NCI-H510A treated with DMSO at 0.1 percent for 48 hours (cell line): ENCODE measurements around the gene PRPSAP2.
A peak's percentile ranks its signal among the peaks of the same experiment; 100 is the strongest.
"Not testable (repeated sequence)": the region's sequence is repeated elsewhere in the genome, so short reads cannot be mapped to it uniquely, and the experiment has no call there.

Source experiments
- DNase-seq: peaks from one replicate; lab custom pipeline; 2025; lab: John Stamatoyannopoulos, UW

PRPSAP2 gene, protein sequence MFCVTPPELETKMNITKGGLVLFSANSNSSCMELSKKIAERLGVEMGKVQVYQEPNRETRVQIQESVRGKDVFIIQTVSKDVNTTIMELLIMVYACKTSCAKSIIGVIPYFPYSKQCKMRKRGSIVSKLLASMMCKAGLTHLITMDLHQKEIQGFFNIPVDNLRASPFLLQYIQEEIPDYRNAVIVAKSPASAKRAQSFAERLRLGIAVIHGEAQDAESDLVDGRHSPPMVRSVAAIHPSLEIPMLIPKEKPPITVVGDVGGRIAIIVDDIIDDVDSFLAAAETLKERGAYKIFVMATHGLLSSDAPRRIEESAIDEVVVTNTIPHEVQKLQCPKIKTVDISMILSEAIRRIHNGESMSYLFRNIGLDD

DNA sequence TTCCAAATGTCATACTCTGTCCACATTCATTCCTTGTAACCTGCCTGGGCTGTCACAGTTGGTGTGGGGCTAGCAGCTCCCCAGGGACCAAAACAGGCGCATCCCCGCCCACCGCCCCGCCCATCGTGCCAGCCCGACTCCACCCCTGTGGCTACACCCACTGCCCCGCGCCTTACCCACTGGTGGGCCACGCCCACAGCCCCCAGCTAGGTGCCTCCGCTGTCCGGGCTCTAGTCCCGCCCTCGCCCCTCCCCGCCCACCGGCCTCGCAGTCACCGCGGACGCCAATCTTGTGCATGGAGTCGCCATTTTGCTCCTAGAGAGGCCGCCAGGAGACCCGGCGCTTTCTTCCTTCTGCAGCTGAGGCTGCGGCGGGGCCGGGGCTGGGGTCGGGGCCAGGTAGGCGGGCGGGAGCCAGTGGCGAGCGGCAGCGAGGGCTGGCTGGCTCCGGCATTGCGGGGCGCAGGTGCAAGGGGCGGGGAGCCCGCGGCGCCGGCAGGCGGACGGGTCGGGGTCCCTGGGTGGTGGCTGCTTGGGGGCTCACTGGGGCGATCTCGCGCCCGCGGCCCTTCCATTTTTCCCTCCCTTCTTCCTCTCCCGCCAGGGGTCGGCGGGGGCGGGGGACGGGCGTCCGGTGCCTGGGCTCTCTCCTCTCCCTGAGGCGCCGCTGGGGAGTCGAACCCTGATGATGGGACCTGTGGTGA lies at the start of gene PRPSAP2:
Gene PRPSAP2, plus strand, starts transcription at position 268 of the 703 bp plus-strand sequence. CDS start 7,703 bp downstream, outside the sequence.
- DNase-seq: peak; percentile 94

DNA sequence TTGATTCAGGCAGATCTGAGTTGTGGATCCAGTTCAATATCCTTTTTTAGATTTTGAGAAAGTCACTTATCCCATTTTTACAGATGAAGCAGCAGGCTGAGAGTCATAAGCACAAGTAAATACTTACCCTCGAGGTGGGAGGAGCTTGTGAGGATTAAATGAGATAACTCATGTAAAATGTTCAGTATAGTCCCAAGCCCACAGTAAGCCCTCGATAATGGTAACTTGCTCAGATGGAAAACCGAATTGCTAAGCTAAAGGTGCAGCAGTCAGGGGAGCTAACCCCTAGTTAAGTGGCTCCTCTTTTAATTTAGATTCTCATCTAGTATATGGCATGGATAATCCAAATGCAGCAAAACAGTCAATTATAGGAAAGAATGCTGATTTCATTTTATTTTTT lies 42.0 kb upstream of the PRPSAP2 start:
- DNase-seq: not testable (repeated sequence)

DNA sequence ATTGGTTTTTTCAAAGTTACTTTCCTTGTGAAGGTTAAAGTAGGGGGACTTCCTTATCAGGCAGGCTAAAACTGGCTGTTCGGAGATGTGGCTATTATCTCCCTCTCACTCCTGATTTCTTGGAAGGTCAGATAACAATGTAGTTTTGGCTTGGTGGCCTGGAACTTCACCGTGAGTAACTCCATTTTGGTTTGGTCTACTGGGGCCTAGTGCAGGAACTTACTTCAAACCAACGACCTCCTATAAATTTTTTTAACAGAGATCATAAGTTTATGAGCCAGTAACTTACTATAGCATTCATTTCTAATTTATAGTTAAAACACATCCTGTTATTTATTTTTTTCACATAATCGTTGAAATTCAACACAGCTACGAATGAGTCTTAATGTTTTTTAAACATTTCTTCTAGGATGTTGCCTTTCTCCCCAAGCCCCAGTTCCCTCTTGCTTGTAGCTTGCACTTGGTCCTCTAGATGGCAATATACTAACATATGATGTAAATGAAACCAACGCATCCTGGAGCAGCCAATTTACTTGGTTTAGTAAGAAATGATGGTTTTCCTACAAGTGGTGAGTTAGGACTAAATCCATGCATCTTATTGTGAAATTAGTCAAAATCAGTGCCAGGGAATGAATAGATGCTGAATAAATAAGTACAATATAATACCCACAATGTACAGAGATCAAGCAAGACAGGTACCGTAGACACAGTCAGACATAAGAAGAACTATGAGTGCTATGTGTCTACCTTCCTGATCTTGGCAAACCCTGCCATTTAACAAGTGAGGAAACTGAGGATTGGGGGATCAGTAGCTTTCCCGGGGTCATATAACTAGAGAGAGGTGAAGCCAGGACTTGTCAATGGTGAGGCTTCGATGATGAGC lies 41.2 kb upstream of the PRPSAP2 start:
- peak; percentile 67 for DNase-seq

DNA sequence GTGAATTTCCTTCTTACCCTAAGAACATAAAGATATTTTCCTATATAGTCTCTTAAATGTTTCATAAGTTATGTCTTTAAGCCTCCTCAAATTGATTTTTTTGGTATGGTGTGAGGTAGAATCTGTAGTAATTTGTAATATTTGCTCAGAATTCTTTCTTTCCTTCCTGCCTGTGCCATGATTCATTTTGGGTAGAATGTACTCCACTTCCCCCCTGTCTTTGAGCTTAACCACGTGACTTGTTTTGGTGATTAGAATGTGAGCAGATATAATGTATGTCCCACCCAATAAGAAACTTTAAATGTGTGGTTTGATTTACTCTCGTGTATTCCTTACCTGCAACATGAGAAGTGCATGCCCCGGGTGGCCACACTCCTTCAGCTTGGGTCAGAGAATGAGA lies 36.5 kb upstream of the PRPSAP2 start:
- not testable (repeated sequence) for DNase-seq

DNA sequence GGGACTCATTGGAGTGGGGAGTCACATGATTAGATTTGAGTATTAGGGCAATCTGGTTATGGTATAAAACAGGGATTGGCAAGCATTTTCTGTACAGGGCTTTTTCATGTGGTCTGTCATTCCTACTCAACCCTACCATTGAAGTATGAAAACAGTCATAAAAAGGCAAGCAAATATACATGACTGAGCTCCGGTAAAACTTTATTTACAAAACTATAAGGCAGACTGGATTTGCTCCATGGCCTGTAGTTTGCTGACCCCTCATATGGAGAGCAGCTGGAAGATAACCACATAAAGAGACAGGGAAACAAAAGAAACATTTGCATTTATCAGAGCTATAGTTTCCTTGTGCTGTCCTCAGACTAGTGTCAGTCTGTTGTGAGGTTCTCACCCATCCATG lies 30.3 kb upstream of the PRPSAP2 start:
- not testable (repeated sequence) for DNase-seq

DNA sequence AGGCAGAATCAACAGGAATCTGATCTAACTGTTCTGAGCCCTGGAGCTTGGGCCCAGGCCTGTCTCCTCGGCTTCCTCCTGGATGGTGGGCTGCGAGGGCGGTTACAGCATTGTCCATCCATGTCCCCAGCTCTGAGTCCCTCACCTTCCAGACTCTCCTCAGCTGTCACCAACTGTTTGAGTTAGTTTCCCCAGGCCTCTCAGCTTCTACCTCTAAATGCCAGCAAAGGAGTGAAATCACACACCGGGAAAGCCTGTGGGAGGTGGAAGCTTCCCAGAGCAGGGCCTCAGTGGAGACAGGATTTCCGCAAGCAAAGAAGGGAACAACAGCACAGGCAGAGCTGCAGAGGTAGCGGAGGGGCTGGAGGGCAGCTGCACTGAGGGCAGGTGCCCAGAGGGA lies 9.4 kb upstream of the PRPSAP2 start:
- no peak for DNase-seq

DNA sequence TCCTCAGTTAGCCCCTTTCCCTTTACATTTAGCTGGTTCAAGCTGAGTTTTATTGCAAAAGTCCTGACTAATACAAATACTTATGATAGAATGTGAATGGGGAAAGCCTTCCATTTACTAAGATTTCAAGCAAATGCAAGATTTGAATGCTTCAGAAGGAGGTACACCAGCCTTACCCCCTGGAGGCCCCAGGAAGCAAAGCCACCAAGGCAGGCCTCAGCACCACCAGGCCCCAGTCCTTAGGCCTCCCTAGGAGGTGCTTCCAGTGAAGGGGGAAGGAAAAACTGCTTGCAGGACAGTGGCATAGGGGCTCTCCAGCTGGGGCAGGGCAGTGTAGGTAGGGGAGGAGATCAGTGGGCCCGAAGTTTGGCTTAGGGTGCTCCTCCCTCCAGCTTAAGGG lies 7.3 kb upstream of the PRPSAP2 start:
- no peak for DNase-seq

DNA sequence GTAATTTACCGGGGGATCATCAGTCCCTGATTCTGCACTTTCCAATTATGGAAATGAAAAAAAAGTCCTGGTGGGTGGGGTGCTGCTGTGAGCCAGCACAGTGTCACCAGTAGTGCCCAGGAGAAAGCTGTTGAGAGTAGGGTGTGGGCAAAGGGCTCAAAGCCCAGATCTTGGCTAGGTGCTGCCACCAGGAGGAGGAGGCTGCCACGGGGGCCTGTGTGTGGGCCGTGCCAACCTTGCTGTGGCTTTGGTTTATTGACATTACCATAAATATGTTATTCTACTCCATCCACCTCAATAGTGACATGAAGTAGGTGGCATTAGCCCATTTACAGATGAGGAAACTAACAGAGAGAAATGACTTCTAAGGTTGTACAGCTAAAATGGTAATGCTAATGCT lies 6.7 kb upstream of the PRPSAP2 start:
- no peak for DNase-seq

DNA sequence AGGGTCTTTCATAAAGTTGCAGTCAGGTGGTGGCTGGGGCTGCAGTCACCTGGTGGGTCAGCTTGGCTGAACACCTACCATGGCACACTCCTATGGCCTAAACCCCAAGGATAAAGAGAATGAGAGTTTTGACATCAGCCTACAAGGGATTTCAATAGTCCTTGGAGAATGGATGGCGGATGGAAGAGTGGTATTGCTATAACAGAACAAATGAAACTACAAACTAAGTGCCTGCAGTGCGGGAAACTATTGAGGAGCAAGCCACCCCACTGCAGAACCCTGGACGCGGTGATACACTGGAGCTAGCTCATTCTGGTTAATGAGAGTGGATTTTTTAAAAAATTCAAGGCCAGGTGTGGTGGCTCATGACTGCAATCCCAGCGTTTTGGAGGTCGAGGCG lies 3.0 kb upstream of the PRPSAP2 start:
- no peak for DNase-seq

DNA sequence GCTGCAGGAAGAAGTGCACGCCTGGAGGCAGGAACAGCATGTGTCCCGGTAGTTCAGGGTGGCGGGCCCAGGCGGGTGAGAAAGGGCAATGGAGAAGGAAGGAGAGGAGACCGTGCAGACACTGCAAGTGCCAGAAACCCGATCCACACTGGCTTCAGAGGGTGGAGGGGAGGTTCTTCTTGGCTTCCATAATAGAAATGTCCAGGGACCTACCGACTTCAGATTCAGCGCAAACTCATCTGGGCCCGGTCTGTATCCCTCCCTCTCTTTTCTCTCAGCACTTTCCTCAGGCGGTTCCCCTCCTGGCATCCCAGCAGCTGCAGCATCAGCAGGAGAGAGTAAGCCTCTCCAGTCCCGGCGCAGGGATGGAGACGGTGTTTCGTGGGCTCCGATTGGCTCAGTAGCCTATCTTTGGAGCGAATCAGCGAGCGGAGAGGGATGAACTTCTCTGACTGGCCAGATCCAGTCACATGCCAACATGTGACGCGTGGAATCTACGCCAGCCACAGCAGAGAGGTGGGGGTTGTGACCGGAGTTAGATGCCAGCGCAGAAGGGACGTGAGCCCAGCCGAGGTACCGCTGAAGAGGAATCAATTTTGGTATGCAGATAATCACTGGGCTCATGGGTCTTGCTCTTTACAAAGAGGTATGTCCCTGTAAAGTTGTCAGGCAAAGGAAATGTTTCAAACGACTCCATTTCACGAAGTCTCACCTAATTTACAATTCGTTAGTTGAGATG lies 1.9 kb upstream of the PRPSAP2 start:
- DNase-seq: peak; percentile 98

DNA sequence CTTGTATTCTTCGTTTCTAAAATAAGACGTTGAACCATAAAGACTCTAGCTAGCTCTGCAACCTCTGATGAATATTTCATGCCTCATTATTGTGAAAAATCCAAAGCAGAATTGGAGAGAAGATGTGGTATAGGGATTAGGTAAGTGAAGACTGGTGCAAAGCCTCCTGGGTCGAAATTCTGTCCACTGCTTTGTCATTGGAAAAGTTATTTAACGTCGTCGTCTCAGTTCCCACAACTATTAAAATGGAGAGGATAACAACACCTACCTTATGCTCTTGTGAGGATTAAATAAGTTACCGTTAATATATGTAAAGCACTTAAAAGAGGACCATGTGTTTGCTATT lies 1.4 kb upstream of the PRPSAP2 start:
- no peak for DNase-seq

DNA sequence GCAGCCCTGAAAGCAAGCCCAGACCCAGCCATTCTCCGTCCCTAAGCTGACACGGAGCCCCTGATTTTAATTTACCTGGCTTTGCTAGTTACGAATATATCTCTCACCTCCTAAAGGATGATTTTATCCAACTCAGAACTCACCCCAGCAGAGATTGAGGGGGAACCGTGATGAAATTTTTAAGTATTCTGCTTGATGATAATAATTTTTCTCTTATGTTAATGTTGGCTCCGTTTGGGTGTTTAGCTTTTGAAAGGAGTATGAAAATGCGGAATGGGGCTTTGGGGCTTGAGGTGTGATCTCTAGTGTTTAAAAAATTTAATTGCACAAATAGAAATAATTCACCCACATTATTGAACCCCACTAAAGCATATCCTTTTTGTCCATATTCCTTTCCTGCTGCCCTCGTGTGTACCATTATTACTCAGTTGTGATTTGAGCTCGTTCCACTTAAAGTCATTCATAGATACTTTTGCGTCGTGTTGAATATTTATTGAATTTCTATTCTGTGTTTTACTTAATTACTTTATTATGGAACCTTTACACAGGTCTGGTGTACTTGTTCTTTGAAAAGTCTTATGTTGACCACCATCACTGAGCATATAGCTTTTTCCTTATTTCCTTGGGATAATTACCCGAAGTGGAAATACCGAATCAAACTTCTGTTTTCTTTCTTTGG lies 775 bp downstream of the PRPSAP2 start:
- DNase-seq: no peak

DNA sequence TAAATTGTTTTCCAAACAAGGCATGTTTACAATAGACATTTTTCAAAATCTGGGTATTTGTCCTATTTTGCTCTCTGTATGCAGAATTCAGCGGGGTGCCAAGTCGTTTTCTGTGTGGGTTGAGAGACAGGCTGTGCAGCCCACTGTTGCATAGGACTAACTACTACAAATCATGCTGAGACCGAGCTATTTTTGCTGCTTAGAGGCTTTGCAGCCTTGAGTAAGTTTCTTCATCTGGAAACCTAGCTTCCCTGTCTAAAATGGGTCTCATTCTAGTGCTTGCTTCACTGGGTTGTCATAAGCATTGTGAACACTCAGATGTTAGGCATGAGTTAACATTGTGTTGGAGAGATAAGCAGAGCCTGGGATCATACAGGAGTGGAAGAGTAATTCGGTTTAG lies 1.3 kb downstream of the PRPSAP2 start:
- DNase-seq: no peak

DNA sequence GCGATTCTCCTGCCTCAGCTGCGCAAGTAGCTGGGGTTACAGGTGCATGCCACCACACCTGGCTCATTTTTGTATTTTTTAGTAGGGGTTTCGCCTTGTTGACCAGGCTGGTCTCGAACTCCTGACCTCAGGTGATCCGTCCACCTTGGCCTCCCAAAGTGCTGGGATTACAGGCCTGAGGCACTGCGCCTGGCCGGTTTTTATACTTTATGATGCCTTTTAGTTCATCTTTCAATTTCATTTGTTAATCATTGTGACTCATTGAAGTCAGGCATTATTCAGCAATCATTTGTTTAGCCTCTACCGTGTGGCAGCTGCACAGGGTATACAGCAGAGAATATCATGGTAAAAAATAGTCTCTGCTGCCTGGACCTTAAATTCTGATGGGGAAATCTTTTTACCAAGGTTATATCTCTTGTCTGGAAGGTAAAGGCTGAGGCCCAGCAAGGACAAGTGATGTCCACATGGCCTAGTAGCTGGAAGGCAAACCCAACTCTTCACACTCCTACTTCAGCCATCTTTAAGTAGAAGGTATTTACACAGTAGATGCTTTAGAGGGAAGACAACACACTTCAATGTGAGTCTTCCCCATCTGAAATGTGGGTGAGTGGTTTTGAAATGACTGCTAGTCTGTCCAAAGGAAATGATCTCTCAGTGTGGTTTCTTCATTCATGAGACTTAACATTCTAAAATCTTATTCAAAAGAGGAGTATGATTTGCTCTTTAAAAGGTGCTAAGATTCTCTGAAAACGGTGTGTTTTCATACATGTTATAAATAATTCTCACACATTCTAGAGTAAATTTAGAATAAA lies 2.4 kb downstream of the PRPSAP2 start:
- no peak for DNase-seq

DNA sequence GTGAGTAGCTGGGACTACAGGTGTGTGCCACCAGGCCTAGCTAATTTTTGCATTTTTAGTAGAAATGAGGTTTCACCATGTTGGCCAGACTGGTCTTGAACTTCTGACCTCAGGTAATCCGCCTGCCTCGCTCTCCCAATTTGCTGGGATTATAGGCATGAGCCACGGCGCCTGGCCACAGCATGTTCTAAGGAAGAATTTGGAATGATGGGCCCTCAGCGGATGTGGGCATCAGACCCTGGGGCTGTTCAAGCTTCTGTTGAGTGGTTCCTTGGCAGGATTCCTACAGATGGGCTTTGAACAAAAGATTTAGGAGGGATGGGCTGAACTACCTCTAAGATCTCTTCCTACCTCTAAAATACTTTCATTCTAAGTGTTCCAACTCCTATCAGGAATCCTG lies 4.1 kb downstream of the PRPSAP2 start:
- DNase-seq: no peak

DNA sequence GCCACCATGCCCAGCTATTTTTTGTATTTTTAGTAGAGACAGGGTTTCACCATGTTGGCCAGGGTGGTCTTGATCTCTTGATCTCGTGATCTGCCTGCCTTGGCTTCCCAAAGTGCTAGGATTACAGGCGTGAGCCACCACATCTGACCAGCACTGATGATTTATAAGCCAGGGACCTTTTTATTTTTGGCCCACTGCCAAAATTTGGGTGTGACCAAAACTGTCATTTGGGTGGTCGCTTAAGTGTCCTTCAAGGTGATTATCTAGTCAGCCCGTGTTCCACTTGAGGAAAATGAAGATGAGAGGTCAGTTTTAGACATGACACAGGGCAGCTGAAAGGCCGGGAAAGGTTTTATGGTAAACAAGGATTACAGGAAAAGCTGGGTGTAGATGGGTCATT lies 7.1 kb downstream of the PRPSAP2 start:
- DNase-seq: not testable (repeated sequence)

DNA sequence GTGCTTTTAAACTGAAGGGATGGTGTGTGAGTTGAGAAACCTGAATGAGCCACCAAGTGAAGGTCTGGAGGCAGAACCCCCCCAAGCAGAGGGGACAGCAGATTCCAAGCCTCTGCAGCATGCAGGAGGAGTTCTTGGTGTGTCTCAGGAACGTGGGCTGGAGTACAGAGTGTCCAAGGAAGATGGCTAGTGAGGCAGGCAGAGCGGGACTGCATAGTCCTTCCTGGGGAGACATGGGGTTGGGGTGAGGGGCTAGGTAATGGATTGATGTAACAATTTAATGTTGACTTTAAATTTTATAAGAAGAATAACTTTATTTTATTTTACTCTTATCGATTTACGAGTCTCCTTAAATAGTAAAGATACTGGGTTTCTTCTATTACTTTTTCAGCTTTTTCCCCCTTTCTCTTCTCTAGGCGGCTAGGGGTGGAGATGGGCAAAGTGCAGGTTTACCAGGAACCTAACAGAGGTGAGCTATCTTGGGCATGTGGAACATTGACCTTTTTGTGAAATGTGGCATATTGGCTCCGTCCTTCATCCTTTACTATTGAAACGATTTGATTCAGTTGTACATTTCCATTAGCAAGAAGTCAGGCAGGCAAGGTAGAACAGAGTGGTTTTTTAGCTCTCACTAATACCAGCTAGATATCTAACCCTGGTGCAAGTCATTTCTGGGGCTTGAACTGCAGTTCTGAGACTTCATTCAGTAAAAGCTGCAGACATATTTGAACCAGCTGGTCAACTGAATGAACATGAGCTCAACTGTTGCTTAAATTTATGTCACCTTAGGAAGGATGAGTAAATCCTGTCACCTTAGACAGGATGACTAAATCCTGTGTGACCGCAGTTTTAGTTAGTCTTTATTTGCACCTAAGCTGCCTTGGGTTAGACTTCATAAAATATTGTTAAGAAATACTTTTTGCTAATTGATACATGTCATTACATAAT lies 9.2 kb downstream of the PRPSAP2 start:
- DNase-seq: no peak

DNA sequence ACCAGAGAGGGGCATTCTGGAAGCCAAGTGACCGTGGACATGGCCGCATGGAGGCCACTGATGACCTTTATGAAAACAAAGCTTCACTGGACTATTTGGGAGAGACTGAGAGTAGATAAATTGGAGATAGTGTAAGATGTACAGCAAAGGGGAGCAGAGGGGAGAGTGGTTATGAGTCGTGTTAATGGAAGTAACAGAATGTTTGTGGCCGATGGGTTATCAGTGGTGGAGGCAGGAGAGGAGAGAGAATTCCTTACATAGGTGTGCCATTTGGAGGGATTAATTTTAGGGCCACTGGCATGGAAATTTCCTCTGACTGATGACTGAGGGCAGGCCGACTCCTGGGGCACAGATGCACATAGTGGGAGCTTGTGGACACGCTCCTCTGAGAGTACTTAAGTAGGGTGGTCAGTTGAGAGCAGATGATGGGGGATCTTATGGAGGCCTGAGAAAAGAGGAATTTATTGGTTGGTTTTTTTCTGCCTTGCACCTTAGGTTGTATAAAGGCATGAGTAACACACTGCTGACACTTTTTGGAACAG lies 19.2 kb downstream of the PRPSAP2 start:
- DNase-seq: no peak

DNA sequence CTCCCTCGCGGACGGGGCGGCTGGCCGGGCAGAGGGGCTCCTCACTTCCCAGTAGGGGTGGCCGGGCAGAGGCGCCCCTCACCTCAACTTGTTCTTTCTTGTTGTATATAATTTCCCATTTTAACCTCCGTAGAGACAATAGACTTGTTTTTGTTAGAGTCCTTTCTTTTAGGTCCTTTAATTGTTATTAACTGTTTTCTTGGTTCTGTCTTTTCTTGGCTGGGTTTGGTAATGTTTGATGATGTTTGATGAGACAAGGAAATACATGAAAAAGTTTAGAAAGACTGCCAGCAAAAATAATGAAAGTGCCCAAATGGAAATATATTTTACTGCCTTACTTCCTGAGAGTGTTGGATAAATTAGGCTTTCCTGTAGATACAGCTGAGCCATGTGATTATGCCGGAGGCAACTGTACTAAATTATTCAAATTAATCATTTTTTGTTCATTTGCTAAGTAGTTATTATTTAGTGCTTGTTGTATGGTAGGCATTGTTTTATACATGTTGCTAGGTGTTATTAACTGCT lies 30.9 kb downstream of the PRPSAP2 start:
- DNase-seq: no peak
